NCI-H82 (cell line): ENCODE data around the gene WDHD1.
"Not testable (repeated sequence)": the region's sequence is repeated elsewhere in the genome, so short reads cannot be mapped to it uniquely, and the experiment has no call there.

Experiments
- DNase-seq: peaks from one replicate; lab custom pipeline; 2025; lab: John Stamatoyannopoulos, UW

The WDHD1 gene

GRCh38 chr14:55045087-55045486 is 18.2 kb upstream of the WDHD1 start:
- DNase-seq = no peak

DNA sequence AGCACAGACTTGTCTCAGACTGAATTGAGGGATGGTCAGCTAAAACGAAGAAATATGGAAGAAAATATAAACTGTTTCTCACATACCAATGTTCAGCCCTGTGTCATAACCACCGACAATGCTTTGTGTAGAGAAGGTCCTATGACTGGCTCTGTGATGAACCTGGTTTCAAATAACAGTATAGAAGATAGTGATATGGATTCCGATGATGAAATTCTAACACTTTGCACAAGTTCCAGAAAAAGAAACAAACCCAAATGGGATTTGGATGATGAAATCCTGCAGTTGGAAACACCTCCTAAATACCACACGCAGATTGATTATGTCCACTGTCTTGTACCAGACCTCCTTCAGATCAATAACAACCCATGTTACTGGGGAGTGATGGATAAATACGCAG is 16.6 kb upstream of the WDHD1 start:
- no peak for DNase-seq

DNA sequence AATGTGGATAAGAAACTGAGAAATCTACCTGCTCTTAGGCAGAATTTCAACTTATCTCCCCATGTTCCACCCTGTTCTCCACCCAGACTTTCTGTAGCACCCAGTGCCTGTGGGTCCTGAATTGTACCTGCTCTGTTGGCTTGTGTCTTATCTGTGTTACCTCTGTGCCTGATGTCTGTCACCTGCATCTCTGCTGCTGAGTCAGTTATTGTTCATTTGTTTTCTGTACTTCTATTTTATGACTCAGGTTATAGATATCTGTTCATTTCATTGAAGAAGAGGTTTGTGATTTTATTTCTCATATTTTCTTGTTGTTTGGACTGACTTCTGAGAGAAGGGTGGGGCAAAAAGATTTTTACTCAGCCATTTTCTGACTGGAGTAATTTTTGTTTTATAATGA is 11.8 kb upstream of the WDHD1 start:
- no peak for DNase-seq

- not testable (repeated sequence) for DNase-seq
Measured at GRCh38 chr14:55037995-55038394, 11.1 kb upstream of the WDHD1 start.

DNA sequence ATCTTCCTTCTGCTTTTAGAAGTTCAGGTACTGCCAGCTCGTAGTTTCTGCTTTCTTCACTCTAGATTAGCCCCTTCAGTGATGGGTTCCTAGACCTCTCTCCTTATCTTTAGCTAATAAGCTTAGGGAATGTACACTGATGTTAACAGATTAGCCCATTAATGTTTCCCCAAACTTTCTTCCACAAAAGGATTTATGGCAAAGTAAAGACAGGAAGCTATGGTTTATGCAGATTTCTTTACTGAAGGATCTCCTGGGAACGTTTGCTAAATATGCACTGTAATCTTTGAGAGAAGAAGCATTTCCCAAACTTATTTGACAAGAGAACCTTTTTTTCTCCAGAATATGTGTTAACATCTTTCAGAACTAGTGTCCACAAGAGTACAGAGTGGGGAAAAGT is 4.3 kb upstream of the WDHD1 start:
- peak; percentile 72 for DNase-seq

DNA sequence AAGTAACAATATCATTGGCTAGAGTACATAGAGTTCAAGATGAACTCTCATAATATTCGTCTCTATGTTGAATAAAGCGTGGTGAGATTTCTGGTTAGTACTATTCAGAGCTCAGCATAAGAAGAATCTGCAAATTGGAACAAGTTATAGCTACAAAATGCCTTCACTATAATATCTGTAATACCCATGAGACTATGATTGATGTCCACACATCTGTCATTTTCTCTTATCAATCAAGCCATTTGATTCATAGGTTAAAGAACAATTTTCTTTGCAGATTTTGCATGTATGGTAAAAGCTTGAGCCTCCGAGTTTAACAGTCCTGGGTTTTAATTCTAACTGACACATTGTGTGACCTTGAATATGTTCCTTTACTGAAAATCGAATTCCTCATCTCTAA is 1.6 kb upstream of the WDHD1 start:
- DNase-seq = no peak

GRCh38 chr14:55028066-55028465 is 1.2 kb upstream of the WDHD1 start:
- DNase-seq = no peak

GRCh38 chr14:55026441-55026792 is 482 bp downstream of the WDHD1 start:
- DNase-seq = no peak

DNA sequence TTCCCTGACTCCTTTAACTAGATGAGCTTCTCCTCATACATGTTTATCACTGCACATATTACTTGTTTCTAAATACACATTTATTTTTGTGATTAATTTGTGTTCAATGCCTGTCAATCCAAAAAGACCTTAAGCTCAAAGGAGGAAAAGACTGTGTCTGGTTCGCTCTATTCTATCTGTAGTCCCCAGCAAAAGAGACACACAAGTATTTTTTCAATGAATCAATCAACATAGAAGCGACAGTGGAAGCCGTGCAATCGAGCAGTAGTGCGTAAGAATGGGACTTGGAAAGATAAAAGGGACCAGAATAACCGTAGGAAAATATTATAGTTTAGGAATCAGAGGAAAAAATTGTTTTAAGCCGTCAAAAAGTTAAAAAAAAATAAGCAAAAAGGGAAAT is 951 bp downstream of the WDHD1 start:
- DNase-seq = peak; percentile 43

GRCh38 chr14:55024365-55024764 is 2.5 kb downstream of the WDHD1 start:
- DNase-seq = not testable (repeated sequence)

DNA sequence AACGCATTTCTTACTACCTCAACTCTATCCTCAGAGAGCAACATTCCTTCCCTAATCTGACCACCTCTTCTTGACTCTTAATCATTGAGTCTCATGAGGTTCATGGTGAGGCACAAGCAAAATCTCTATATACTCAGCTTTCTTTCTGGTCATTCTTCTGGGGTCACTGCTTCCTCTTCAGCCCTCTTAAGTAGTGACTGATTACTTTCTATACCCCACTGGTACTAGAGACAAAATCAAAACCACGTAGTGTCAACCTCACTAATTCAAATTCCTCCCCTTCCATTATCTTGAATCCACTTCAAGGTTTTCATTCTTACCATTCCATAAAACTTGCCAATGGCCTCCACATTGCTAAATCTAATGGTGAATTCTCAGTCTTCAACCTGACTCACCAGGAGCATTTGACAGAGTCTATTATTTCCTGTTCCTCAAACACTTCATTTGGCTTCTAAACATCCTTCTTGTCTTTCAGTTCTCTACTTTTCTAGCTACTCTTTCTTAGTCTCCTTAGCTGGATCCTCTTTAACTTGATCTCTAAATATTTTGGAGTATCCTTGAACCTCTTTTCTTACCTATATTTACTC is 6.8 kb downstream of the WDHD1 start:
- DNase-seq = no peak

GRCh38 chr14:55015006-55015405 is 11.9 kb downstream of the WDHD1 start:
- DNase-seq = no peak

DNA sequence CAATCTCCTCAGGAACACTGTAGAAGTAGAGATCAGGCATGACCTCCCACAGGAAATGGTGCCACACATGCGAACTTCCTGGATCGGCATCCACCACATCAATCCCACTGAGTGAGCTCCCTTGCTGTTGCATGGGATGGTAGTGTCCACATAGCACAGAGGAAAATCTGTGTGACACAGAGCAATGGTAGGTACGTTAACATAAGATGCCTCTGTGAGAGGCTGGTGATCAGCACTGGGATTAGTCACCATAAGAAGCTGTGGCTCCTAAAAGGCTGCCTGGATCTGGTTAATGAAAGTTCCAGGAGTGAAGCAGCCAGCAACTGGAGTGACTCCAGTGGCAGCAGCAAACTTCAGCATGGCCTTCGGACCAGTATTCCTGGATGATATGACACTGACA is 21.8 kb downstream of the WDHD1 start:
- DNase-seq = no peak

GRCh38 chr14:55000381-55000780 is 26.5 kb downstream of the WDHD1 start:
- no peak for DNase-seq

DNA sequence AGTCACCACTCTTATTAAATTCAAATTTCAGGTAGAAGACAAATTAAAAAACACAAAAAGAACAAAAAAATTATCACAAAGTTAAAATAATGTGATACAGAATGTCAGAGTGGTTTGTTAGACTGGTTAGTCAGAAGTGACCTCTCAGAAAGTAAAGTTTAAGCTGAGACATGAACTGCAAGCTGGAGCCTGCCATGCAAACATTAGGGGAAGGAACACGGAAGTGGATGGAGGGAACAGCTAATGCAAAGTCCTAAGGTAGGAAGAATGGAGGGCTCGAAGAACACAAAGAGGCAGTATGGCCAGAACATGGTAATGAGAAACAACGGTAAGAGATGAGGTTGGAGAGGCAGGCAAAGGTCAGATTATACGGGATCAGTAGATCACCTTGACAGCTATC is 41.7 kb downstream of the WDHD1 start:
- DNase-seq = no peak

DNA sequence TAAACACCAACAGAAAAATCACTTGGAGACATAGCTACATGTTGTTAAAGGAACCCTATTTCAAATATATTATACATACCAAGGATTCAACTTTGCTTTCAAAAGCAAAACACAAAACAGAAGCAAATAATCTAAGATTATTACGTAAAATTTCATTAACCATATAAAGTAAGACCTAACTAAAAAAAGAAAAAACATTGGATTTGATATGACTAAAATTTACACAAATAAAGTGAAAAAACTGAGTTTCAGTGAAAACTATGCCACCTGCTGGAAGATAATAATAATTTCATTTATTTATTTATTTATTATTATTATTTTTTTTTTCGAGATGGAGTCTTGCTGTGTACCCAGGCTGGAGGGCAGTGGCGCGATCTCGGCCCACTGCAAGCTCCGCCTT is 45.2 kb downstream of the WDHD1 start:
- no peak for DNase-seq

- no peak for DNase-seq
Measured at GRCh38 chr14:54979039-54979438, 47.9 kb downstream of the WDHD1 start.

DNA sequence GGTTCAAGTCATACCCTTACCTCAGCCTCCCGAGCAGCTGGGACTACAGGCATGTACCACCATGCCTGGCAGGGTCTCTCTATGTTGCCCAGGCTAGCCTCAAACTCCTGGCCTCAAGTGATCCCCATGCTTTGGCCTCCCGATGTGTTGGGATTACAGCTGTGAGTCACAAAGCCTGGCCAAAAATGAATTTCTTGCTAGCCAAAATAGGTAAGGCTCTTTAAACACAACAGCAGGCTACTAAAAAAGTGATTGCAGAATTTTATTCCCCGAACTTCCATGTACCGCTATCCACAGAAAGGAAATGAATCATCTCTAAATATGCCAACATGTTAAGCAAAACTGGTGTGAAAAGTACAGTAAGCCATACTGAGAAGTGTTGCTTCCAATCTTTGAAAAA is 50.6 kb downstream of the WDHD1 start:
- no peak for DNase-seq

- no peak for DNase-seq
Measured at GRCh38 chr14:54975856-54976255, 51.0 kb downstream of the WDHD1 start.

- no peak for DNase-seq
Measured at GRCh38 chr14:54974788-54975414, 52.0 kb downstream of the WDHD1 start.

GRCh38 chr14:54967496-54967895 is 59.4 kb downstream of the WDHD1 start:
- no peak for DNase-seq

GRCh38 chr14:54955143-54955542 is 71.8 kb downstream of the WDHD1 start:
- DNase-seq = no peak

- not testable (repeated sequence) for DNase-seq
Measured at GRCh38 chr14:54953609-54954008, 73.3 kb downstream of the WDHD1 start.

- not testable (repeated sequence) for DNase-seq
Measured at GRCh38 chr14:54952803-54953202, 74.1 kb downstream of the WDHD1 start.
